Measurements from ENCODE around the gene ITGA1.
A peak's percentile ranks its signal among the peaks of the same experiment; 100 is the strongest.

ITGA1 gene

GRCh38 chr5:52773342-52773741 is 14.4 kb upstream of the ITGA1 start:
- no peak for DNase-seq

- DNase-seq = no peak
Observed at GRCh38 chr5:52774005-52774410, 13.7 kb upstream of the ITGA1 start.

GRCh38 chr5:52776116-52776515 is 11.6 kb upstream of the ITGA1 start:
- DNase-seq = no peak

- DNase-seq = no peak
Observed at GRCh38 chr5:52777186-52777585, 10.5 kb upstream of the ITGA1 start.

GRCh38 chr5:52778781-52779180 is 8.9 kb upstream of the ITGA1 start:
- DNase-seq = no peak

GRCh38 chr5:52779213-52779612 is 8.5 kb upstream of the ITGA1 start:
- DNase-seq = no peak

GRCh38 chr5:52783226-52783959 is 4.3 kb upstream of the ITGA1 start:
- no peak for DNase-seq

GRCh38 chr5:52784737-52785136 is 3.0 kb upstream of the ITGA1 start:
- DNase-seq = no peak

GRCh38 chr5:52786391-52786790 is 1.3 kb upstream of the ITGA1 start:
- DNase-seq = no peak

- DNase-seq = no peak
Observed at GRCh38 chr5:52786949-52787599, 642 bp upstream of the ITGA1 start.

GRCh38 chr5:52788505-52788821 is 747 bp downstream of the ITGA1 start:
- no peak for DNase-seq

- no peak for DNase-seq
Observed at GRCh38 chr5:52789378-52789777, 1.7 kb downstream of the ITGA1 start.

- DNase-seq = no peak
Observed at GRCh38 chr5:52789851-52790250, 2.1 kb downstream of the ITGA1 start.

GRCh38 chr5:52791366-52791765 is 3.6 kb downstream of the ITGA1 start:
- no peak for DNase-seq

- DNase-seq = no peak
Observed at GRCh38 chr5:52794519-52794918, 6.8 kb downstream of the ITGA1 start.

GRCh38 chr5:52796031-52796430 is 8.3 kb downstream of the ITGA1 start:
- no peak for DNase-seq

GRCh38 chr5:52796516-52797103 is 8.9 kb downstream of the ITGA1 start:
- DNase-seq = no peak

GRCh38 chr5:52798938-52799337 is 11.2 kb downstream of the ITGA1 start:
- DNase-seq = no peak

- DNase-seq = no peak
Observed at GRCh38 chr5:52799358-52799982, 11.8 kb downstream of the ITGA1 start.

- peak; percentile 84 for DNase-seq
Observed at GRCh38 chr5:52799983-52800393, 12.3 kb downstream of the ITGA1 start.

GRCh38 chr5:52800394-52801213 is 12.9 kb downstream of the ITGA1 start:
- DNase-seq = no peak

- DNase-seq = no peak
Observed at GRCh38 chr5:52801329-52801728, 13.6 kb downstream of the ITGA1 start.

Measured in GF-D8 (cell line).